ENCODE results near the gene ZHX3.

The ZHX3 gene

DNA sequence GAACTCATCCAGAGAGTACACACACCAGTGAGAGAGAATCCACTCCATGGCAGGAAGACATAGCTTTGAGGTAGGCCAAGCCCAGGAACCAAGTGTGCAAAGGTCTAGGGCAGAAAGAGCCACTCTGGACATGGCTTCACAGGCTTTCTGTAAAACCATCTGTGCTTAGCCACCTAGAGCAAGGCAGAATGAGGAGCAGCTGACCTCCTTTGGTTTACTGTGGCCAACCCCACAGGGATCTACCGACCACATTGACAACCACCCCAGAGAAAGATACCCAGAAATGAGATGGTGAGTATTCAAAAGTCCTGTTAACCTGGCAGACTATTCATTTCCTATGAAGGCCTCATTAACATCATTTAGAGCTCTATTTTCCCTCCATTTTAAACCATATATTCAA, 10.5 kb downstream of the ZHX3 start:
- no peak for DNase-seq (ENCODE audit: low read depth)
- no peak overlapping the region for H3K4me3 ChIP-seq (ENCODE audit: low read length)
- TF ChIP-seq, protein P1, sequence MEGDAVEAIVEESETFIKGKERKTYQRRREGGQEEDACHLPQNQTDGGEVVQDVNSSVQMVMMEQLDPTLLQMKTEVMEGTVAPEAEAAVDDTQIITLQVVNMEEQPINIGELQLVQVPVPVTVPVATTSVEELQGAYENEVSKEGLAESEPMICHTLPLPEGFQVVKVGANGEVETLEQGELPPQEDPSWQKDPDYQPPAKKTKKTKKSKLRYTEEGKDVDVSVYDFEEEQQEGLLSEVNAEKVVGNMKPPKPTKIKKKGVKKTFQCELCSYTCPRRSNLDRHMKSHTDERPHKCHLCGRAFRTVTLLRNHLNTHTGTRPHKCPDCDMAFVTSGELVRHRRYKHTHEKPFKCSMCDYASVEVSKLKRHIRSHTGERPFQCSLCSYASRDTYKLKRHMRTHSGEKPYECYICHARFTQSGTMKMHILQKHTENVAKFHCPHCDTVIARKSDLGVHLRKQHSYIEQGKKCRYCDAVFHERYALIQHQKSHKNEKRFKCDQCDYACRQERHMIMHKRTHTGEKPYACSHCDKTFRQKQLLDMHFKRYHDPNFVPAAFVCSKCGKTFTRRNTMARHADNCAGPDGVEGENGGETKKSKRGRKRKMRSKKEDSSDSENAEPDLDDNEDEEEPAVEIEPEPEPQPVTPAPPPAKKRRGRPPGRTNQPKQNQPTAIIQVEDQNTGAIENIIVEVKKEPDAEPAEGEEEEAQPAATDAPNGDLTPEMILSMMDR (conservative IDR thresholded peaks at IDR 0.05; ENCODE audit: low read depth, low read length), result no peak

- TF ChIP-seq, protein P1 (conservative IDR thresholded peaks at IDR 0.05; ENCODE audit: low read depth, low read length), result no peak
- H3K4me3 ChIP-seq (ENCODE audit: low read length), result no peak overlapping the region
- DNase-seq (ENCODE audit: low read depth), result no peak
These were observed 11.3 kb downstream of the ZHX3 start for GRCh38 chr20:41306061-41306727.

- TF ChIP-seq, protein P1 (conservative IDR thresholded peaks at IDR 0.05; ENCODE audit: low read depth, low read length), result no peak
- no peak for DNase-seq (ENCODE audit: low read depth)
- H3K4me3 ChIP-seq (ENCODE audit: low read length), result no peak overlapping the region
These were observed 13.0 kb downstream of the ZHX3 start for GRCh38 chr20:41304424-41305079.

DNA sequence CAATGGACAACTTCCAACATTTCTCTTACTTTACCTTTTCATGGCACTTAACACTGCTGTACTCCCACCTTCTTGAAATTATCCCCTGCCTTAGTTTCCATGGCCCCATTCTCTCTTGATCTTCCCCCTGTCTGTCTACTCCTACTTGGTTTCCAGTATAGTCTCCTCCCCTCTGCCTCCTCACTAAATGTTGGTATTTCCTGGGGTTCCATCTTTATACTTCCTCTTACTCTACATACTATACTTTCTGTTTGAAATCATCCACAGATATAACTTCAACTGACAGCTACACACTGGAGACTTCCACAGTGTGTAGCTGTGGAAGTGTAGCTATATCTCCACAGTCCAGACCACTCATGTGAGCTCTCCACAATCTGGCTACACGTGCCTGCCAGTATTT, 13.5 kb downstream of the ZHX3 start:
- no peak overlapping the region for H3K4me3 ChIP-seq (ENCODE audit: low read length)
- no peak for DNase-seq (ENCODE audit: low read depth)
- TF ChIP-seq, protein P1 (conservative IDR thresholded peaks at IDR 0.05; ENCODE audit: low read depth, low read length), result no peak

DNA sequence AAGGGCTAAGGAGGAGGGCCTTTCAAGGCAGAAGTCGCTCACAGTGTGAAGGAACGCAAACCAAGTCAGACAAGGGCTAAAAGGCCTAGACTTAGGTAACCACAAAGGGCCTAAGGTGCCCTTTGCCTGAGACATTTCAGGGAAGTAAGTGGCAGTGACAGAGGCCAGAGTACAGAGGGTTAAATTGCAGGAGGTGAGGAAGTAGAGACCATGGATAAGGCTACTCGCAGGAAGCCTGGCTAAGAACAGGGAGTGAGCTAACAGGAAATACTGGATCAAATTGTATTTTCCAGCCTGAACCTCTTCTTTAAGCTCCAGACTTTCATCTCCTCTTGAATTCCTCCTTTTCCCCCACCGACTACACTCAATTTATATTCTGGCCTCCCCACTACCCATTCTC, 16.6 kb downstream of the ZHX3 start:
- no peak for DNase-seq (ENCODE audit: low read depth)
- H3K4me3 ChIP-seq (ENCODE audit: low read length), result no peak overlapping the region
- TF ChIP-seq, protein P1 (conservative IDR thresholded peaks at IDR 0.05; ENCODE audit: low read depth, low read length), result no peak

- TF ChIP-seq, protein P1 (conservative IDR thresholded peaks at IDR 0.05; ENCODE audit: low read depth, low read length), result no peak
- no peak for DNase-seq (ENCODE audit: low read depth)
These were observed 17.1 kb downstream of the ZHX3 start for GRCh38 chr20:41300383-41300782.

DNA sequence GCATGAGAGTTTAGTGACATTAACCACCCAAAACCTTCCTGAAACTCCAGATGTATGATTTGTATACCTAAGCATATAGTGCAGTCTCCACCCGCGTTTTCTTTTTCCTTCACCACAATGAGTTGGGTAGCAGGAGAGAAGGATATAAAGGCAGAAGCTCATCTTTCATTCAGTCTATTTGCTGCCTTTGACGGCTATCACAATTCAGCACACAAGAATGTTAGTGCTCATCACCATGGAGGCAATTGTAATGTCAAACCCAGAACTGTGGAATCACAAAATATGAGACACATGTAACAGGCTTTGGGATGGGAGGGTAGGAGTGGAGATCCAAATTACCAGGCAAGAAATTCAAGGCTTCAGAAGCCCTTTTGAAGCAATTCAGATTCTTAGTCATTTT, 17.6 kb downstream of the ZHX3 start:
- H3K4me3 ChIP-seq (ENCODE audit: low read length), result no peak overlapping the region
- TF ChIP-seq, protein P1 (conservative IDR thresholded peaks at IDR 0.05; ENCODE audit: low read depth, low read length), result no peak
- no peak for DNase-seq (ENCODE audit: low read depth)

More at GRCh38 chr20:41300383-41300782, 17.1 kb downstream of the ZHX3 start:
- H3K4me3 ChIP-seq (ENCODE audit: low read length), result no peak overlapping the region

Data from retinal pigment epithelial cell (primary cell).